Endothelial cell of umbilical vein (primary cell): ENCODE data around the gene EPN3. TPM values are rescaled to one million over a fixed set of nuclear protein-coding genes. Genes with fewer than 3 reads are reported as not detected.

Experiments
- BruUV-seq: library from RNA; stranded (reverse); fragments of 400-500 nt; replicated peaks from 2 replicates; lab custom pipeline; 2021; lab: Mats Ljungman, UMichigan
- CTCF ChIA-PET: fragments of 300-600, 350-600 bp; sonication (Branson Sonifier 250); formaldehyde crosslinking; loops from one replicate; lab custom pipeline; 2021; ENCODE audit warnings: antibody characterized with exemption, inconsistent platforms; lab: Charles Lee
- POLR2A ChIA-PET: fragments of 300-600, 350-600 bp; sonication (Branson Sonifier 250); formaldehyde crosslinking; loops from one replicate; lab custom pipeline; 2021; ENCODE audit warnings: antibody characterized with exemption, inconsistent platforms; lab: Charles Lee
- DNase-seq: peaks from one replicate; pipeline ENCODE4 v3.0.0-alpha.2; 2011; ENCODE audit warnings: low read depth, low spot score
- FAIRE-seq: peaks from 2 replicates; lab custom pipeline; 2011; peaks lifted over from hg19 to GRCh38; lab: Jason Lieb, UNC
- H2AFZ ChIP-seq: 2 replicates; pipeline ENCODE4 v1.6.0; 2012; ENCODE audit warnings: low read depth, low read length, control low read depth, inconsistent platforms
- H3K27ac ChIP-seq: 2 replicates; pipeline ENCODE4 v1.5.1; 2011; ENCODE audit warnings: low read depth, mild to moderate bottlenecking, control low read depth, low read length, moderate library complexity; ENCODE audit not compliant: insufficient read depth
- H3K27me3 ChIP-seq, 2 experiments: 2 replicates each; pipeline versions ENCODE4 v1.6.0 to v1.6.1; 2011; ENCODE audit warnings: low read length in 2 of 2, mixed read lengths in 1 of 2; ENCODE audit not compliant: control insufficient read depth in 2 of 2, insufficient read depth in 2 of 2
- H3K36me3 ChIP-seq, 2 experiments: 2 replicates in 1 of 2; 3 replicates in 1 of 2; pipeline ENCODE4 v1.5.1; 2011; ENCODE audit warnings: low read length in 2 of 2, mild to moderate bottlenecking in 1 of 2, moderate library complexity in 1 of 2; ENCODE audit not compliant: control insufficient read depth in 2 of 2, insufficient read depth in 2 of 2; ENCODE audit errors: extremely low read depth in 1 of 2
- H3K4me1 ChIP-seq: 3 replicates; pipeline ENCODE4 v1.5.1; 2011; ENCODE audit warnings: mild to moderate bottlenecking, low read length; ENCODE audit not compliant: control insufficient read depth, insufficient read depth; ENCODE audit errors: extremely low read depth
- H3K4me2 ChIP-seq: 2 replicates; pipeline ENCODE4 v1.6.1; 2011; ENCODE audit warnings: low read length, control low read depth, mixed read lengths; ENCODE audit not compliant: insufficient read depth
- H3K4me3 ChIP-seq, 3 experiments: fragments of 200-600 bp in 1 of 3; sonication (generic), shearing (Covaris generic) in 1 of 3; replicated peaks in 1 of 3; 2 replicates each; pipeline ENCODE4 v1.5.1; 2011 to 2016; ENCODE audit warnings: control low read depth in 3 of 3, low read length in 3 of 3, mild to moderate bottlenecking in 2 of 3, inconsistent platforms in 1 of 3, low read depth in 1 of 3, moderate library complexity in 1 of 3; ENCODE audit not compliant: insufficient read depth in 1 of 3
- H3K79me2 ChIP-seq: 2 replicates; pipeline ENCODE4 v1.6.0; 2012; ENCODE audit warnings: low read length, inconsistent platforms; ENCODE audit not compliant: control insufficient read depth, insufficient read depth
- H3K9ac ChIP-seq: replicated peaks from 2 replicates; pipeline ENCODE3; 2011; ENCODE audit warnings: low read length, control low read depth; ENCODE audit not compliant: insufficient read depth; ENCODE audit errors: extremely low read depth
- H3K9me1 ChIP-seq: replicated peaks from 3 replicates; pipeline ENCODE4 v1.6.0; 2011; ENCODE audit warnings: mild to moderate bottlenecking, low read length; ENCODE audit not compliant: control insufficient read depth, insufficient read depth; ENCODE audit errors: extremely low read depth
- H3K9me3 ChIP-seq: replicated peaks from 2 replicates; pipeline ENCODE4 v1.5.1; 2012; ENCODE audit warnings: low read length, inconsistent platforms; ENCODE audit not compliant: control insufficient read depth, insufficient read depth
- H4K20me1 ChIP-seq: replicated peaks from 2 replicates; pipeline ENCODE3; 2011; ENCODE audit warnings: mild to moderate bottlenecking, low read length; ENCODE audit not compliant: control insufficient read depth, insufficient read depth; ENCODE audit errors: extremely low read depth
- EZH2 ChIP-seq: IDR thresholded peaks from 2 replicates; pipeline ENCODE4 v1.6.1; 2012; ENCODE audit warnings: borderline replicate concordance, low read depth, mild to moderate bottlenecking, moderate library complexity, low read length, inconsistent platforms; ENCODE audit not compliant: severe bottlenecking
- FOS ChIP-seq: IDR thresholded peaks from 2 replicates; pipeline ENCODE4 v1.6.1; 2011; ENCODE audit warnings: mild to moderate bottlenecking, low read length, moderate library complexity, borderline replicate concordance; ENCODE audit not compliant: insufficient read depth
- GATA2 ChIP-seq: IDR thresholded peaks from 2 replicates; pipeline ENCODE4 v1.7.0; 2011; ENCODE audit warnings: low read depth, mild to moderate bottlenecking, moderate library complexity, mixed read lengths, low read length; ENCODE audit not compliant: insufficient read length, insufficient read depth
- JUN ChIP-seq: IDR thresholded peaks from 2 replicates; pipeline ENCODE4 v1.6.1; 2011; ENCODE audit warnings: borderline replicate concordance, low read depth; ENCODE audit not compliant: insufficient read length, insufficient read depth
- MYC ChIP-seq: IDR thresholded peaks from one replicate; pipeline ENCODE4 v1.6.1; 2011; ENCODE audit warnings: mild to moderate bottlenecking, low read depth, low read length
- POLR2A ChIP-seq: IDR thresholded peaks from 2 replicates; pipeline ENCODE4 v1.6.1; 2012; ENCODE audit warnings: low read depth, mild to moderate bottlenecking, control low read depth, low read length
- POLR2AphosphoS5 ChIP-seq: IDR thresholded peaks from 2 replicates; pipeline ENCODE4 v1.6.1; 2012; ENCODE audit warnings: low read depth, mild to moderate bottlenecking, control low read depth, low read length, moderate library complexity; ENCODE audit not compliant: insufficient read depth
- dilution Hi-C: fragments of 300-500 bp; cut with MboI; formaldehyde crosslinking; loops from one replicate; pipeline ENCODE4 v1.15.0; 2019; ENCODE audit warnings: low sequenced_read_pairs; ENCODE audit not compliant: extremely low pct_ligation_motif_present
- intact Hi-C: fragments of 100-400 bp; cut with micrococcal nuclease; formaldehyde crosslinking; loops from one replicate; pipeline ENCODE4 v1.10.0; 2022
- polyA plus RNA-seq, 4 experiments: library from polyadenylated mRNA; depleted of rRNA in 3 of 4; stranded (reverse) in 3 of 4; unstranded in 1 of 4; fragments of >200 nt; gene quantifications; 2 replicates each; pipeline versions ENCODE4 v1.2.1 to v1.2.3, GENCODE V29; 2011 to 2012; ENCODE audit warnings: missing spikeins in 1 of 4
- total RNA-seq: library from RNA; stranded (reverse); gene quantifications from 2 replicates; pipeline ENCODE4 v1.2.3, GENCODE V29; 2021
- TF ChIP-seq, protein P1 (sequence below), 2 donors: IDR thresholded peaks; 1 replicate in 1 of 2; 2 replicates in 1 of 2; pipeline ENCODE4 v1.5.1; 2011; ENCODE audit warnings: low read length in 2 of 2, mild to moderate bottlenecking in 2 of 2, moderate library complexity in 2 of 2, control low read depth in 1 of 2, inconsistent platforms in 1 of 2, low read depth in 1 of 2; ENCODE audit not compliant: insufficient read depth in 1 of 2; ENCODE audit errors: extremely low read depth in 1 of 2
- TF ChIP-seq, protein P2 (sequence below): IDR thresholded peaks from 2 replicates; pipeline ENCODE4 v1.6.1; 2011; ENCODE audit not compliant: insufficient read depth, insufficient read length

EPN3 gene
- total and polyA plus RNA-seq, 2 donors (not counting 3 experiments of a cell fraction or from before 2014, with no cell fraction given) = not detected

DNA sequence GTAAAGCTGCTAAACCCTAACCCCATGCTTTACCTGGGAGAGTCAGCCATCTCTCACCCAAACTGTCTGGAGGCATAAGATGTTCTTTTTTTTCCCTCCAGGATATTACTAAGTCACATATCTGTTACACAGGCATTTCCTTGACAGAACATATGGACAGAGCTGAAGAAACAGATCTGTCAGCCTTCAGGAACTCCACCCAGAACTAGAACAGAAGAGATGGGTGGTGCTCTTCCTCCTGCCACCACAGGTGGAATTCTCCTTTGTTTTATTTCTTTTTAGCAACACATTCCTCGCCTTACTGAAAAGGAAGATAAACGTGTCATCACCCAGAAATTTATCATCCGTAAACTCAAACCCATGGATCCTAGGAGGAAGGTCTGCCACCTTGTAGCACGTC lies 15.5 kb upstream of the EPN3 start:
- ChIA-PET CTCF (interaction anchor here (1.4 kb wide), 1 partner anchor 15 kb away, joined by 6 read pairs; no protein-coding TSS in a partner anchor), POLR2A (interaction anchor here (0.6 kb wide), 1 partner anchor 81 kb away, joined by 5 read pairs; no protein-coding TSS in a partner anchor)
- Histone ChIP-seq H4K20me1 (no peaks in the 10 kb centered on the region), H3K9ac (no peak overlapping the region), H3K4me1 (peaks cover 9% of the 10 kb centered on the region), H3K36me3 (no peaks in the 10 kb centered on the region), H3K9me3 (no peaks in the 10 kb centered on the region), H3K4me3 (no peak overlapping the region), H2AFZ (no peak overlapping the region), H3K27ac (no peak overlapping the region), H3K4me2 (no peak overlapping the region), H3K9me1 (no peaks in the 10 kb centered on the region), H3K79me2 (no peaks in the 10 kb centered on the region), H3K27me3 (no peaks in the 10 kb centered on the region)
- dilution Hi-C loops = no loop called here
- BruUV-seq = no TSS peak
- TF ChIP-seq POLR2AphosphoS5 = peak; percentile 30
- peak; percentile 56 for TF ChIP-seq FOS
- TF ChIP-seq, protein P1, sequence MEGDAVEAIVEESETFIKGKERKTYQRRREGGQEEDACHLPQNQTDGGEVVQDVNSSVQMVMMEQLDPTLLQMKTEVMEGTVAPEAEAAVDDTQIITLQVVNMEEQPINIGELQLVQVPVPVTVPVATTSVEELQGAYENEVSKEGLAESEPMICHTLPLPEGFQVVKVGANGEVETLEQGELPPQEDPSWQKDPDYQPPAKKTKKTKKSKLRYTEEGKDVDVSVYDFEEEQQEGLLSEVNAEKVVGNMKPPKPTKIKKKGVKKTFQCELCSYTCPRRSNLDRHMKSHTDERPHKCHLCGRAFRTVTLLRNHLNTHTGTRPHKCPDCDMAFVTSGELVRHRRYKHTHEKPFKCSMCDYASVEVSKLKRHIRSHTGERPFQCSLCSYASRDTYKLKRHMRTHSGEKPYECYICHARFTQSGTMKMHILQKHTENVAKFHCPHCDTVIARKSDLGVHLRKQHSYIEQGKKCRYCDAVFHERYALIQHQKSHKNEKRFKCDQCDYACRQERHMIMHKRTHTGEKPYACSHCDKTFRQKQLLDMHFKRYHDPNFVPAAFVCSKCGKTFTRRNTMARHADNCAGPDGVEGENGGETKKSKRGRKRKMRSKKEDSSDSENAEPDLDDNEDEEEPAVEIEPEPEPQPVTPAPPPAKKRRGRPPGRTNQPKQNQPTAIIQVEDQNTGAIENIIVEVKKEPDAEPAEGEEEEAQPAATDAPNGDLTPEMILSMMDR (IDR thresholded peaks at IDR 0.05; ENCODE audit: extremely low read depth in 1 of 2, insufficient read depth in 1 of 2, low read depth in 1 of 2, low read length in 2 of 2) = no peak
- TF ChIP-seq, protein P2, sequence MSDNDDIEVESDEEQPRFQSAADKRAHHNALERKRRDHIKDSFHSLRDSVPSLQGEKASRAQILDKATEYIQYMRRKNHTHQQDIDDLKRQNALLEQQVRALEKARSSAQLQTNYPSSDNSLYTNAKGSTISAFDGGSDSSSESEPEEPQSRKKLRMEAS = no peak
- peak; percentile 76 for TF ChIP-seq GATA2
- no peak for TF ChIP-seq JUN
- no peak for TF ChIP-seq EZH2
- TF ChIP-seq MYC = no peak
- TF ChIP-seq POLR2A = no peak
- peak; percentile 73 for FAIRE-seq
- DNase-seq = no peak
- intact Hi-C loops = no loop called here
